ENCODE results near the gene RASAL2. TPM values are rescaled to one million over a fixed set of nuclear protein-coding genes. Genes with fewer than 3 reads are reported as not detected.
"Not testable (repeated sequence)": the region's sequence is repeated elsewhere in the genome, so short reads cannot be mapped to it uniquely, and the experiment has no call there.

RASAL2 gene
- total RNA-seq, 1 experiment from 2014 or later, result 16.6 TPM

GRCh38 chr1:178066296-178066907 lies 27.5 kb upstream of the RASAL2 start:
- in situ Hi-C loops (cut with HindIII; ENCODE audit: low sequenced_read_pairs), result no loop called here
- DNase-seq (ENCODE audit: low spot score), result no peak

GRCh38 chr1:178066908-178067614 lies 26.8 kb upstream of the RASAL2 start:
- DNase-seq (ENCODE audit: low spot score), result no peak
- in situ Hi-C loops (cut with HindIII; ENCODE audit: low sequenced_read_pairs), result no loop called here

GRCh38 chr1:178071811-178072210 lies 22.1 kb upstream of the RASAL2 start:
- no peak for DNase-seq (ENCODE audit: low spot score)
- in situ Hi-C loops (cut with HindIII; ENCODE audit: low sequenced_read_pairs), result no loop called here

- DNase-seq (ENCODE audit: low spot score), result no peak
- in situ Hi-C loops (cut with HindIII; ENCODE audit: low sequenced_read_pairs), result no loop called here
Measured at GRCh38 chr1:178072326-178072725, 21.6 kb upstream of the RASAL2 start.

- in situ Hi-C loops (cut with HindIII; ENCODE audit: low sequenced_read_pairs), result no loop called here
Measured at GRCh38 chr1:178075333-178075732, 18.6 kb upstream of the RASAL2 start.

GRCh38 chr1:178076607-178077006 lies 17.3 kb upstream of the RASAL2 start:
- in situ Hi-C loops (cut with HindIII; ENCODE audit: low sequenced_read_pairs), result no loop called here
- no peak for DNase-seq (ENCODE audit: low spot score)

More at GRCh38 chr1:178075333-178075732, 18.6 kb upstream of the RASAL2 start:
- DNase-seq (ENCODE audit: low spot score), result no peak

GRCh38 chr1:178077917-178078316 lies 16.0 kb upstream of the RASAL2 start:
- DNase-seq (ENCODE audit: low spot score), result no peak
- in situ Hi-C loops (cut with HindIII; ENCODE audit: low sequenced_read_pairs), result no loop called here

- in situ Hi-C loops (cut with HindIII; ENCODE audit: low sequenced_read_pairs), result no loop called here
- no peak for DNase-seq (ENCODE audit: low spot score)
Measured at GRCh38 chr1:178086294-178086693, 7.6 kb upstream of the RASAL2 start.

GRCh38 chr1:178086766-178087165 lies 7.1 kb upstream of the RASAL2 start:
- in situ Hi-C loops (cut with HindIII; ENCODE audit: low sequenced_read_pairs), result no loop called here
- DNase-seq (ENCODE audit: low spot score), result no peak

GRCh38 chr1:178088651-178089050 lies 5.3 kb upstream of the RASAL2 start:
- in situ Hi-C loops (cut with HindIII; ENCODE audit: low sequenced_read_pairs), result no loop called here
- DNase-seq (ENCODE audit: low spot score), result no peak

GRCh38 chr1:178091454-178091853 lies 2.5 kb upstream of the RASAL2 start:
- in situ Hi-C loops (cut with HindIII; ENCODE audit: low sequenced_read_pairs), result not testable (repeated sequence)

GRCh38 chr1:178091986-178092745 lies 1.7 kb upstream of the RASAL2 start:
- no peak for DNase-seq (ENCODE audit: low spot score)
- in situ Hi-C loops (cut with HindIII; ENCODE audit: low sequenced_read_pairs), result no loop called here

More at GRCh38 chr1:178091454-178091853, 2.5 kb upstream of the RASAL2 start:
- DNase-seq (ENCODE audit: low spot score), result not testable (repeated sequence)

- in situ Hi-C loops (cut with HindIII; ENCODE audit: low sequenced_read_pairs), result no loop called here
- DNase-seq (ENCODE audit: low spot score), result no peak
Measured at GRCh38 chr1:178092878-178093493, 918 bp upstream of the RASAL2 start.

- in situ Hi-C loops (cut with HindIII; ENCODE audit: low sequenced_read_pairs), result no loop called here
Measured at GRCh38 chr1:178093494-178093950, 382 bp upstream of the RASAL2 start.

GRCh38 chr1:178094739-178095645 lies 1.1 kb downstream of the RASAL2 start:
- no peak for DNase-seq (ENCODE audit: low spot score)
- in situ Hi-C loops (cut with HindIII; ENCODE audit: low sequenced_read_pairs), result no loop called here

More at GRCh38 chr1:178093494-178093950, 382 bp upstream of the RASAL2 start:
- peak; percentile 94 for DNase-seq (ENCODE audit: low spot score)

- in situ Hi-C loops (cut with HindIII; ENCODE audit: low sequenced_read_pairs), result no loop called here
- DNase-seq (ENCODE audit: low spot score), result no peak
Measured at GRCh38 chr1:178096421-178096820, 2.5 kb downstream of the RASAL2 start.

- no peak for DNase-seq (ENCODE audit: low spot score)
- in situ Hi-C loops (cut with HindIII; ENCODE audit: low sequenced_read_pairs), result no loop called here
Measured at GRCh38 chr1:178098262-178098661, 4.4 kb downstream of the RASAL2 start.

- no peak for DNase-seq (ENCODE audit: low spot score)
- in situ Hi-C loops (cut with HindIII; ENCODE audit: low sequenced_read_pairs), result no loop called here
Measured at GRCh38 chr1:178101266-178101630, 7.3 kb downstream of the RASAL2 start.

- DNase-seq (ENCODE audit: low spot score), result no peak
Measured at GRCh38 chr1:178101654-178102053, 7.8 kb downstream of the RASAL2 start.

More at GRCh38 chr1:178101654-178102053, 7.8 kb downstream of the RASAL2 start:
- in situ Hi-C loops (cut with HindIII; ENCODE audit: low sequenced_read_pairs), result no loop called here

All from G401 (cell line).